ENCODE data around the gene CLIP2. TPM values are rescaled to one million over a fixed set of nuclear protein-coding genes. Genes with fewer than 3 reads are reported as not detected.
"Not testable (repeated sequence)": the region's sequence is repeated elsewhere in the genome, so short reads cannot be mapped to it uniquely, and the experiment has no call there.

The CLIP2 gene
- total RNA-seq, 6 experiments from 2014 or later = 27.9 to 37.5 (median 34.5) TPM

DNA sequence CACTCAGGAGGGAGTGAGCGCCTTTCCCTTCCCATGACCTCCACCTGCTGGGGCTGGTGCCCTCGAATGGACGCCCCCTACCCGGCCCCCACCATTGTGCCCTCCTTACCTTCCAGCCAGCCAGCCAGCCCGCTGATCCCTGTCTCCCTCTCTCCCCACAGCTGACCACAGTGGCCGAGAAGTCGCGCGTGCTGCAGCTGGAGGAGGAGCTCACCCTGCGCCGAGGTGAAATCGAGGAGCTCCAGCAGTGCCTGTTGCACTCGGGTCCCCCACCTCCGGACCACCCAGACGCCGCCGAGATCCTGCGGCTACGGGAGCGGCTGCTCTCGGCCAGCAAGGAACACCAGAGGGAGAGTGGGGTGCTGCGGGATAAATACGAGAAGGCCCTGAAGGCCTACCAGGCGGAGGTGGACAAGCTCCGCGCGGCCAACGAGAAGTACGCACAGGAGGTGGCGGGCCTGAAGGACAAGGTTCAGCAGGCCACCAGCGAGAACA lies 86.6 kb downstream of the CLIP2 start:
- no peaks in the 10 kb centered on the region; the same call in 1 of the 2 replicates for H3K27me3 Mint-ChIP-seq (ENCODE audit: insufficient read depth)
- TF ChIP-seq, protein P1, sequence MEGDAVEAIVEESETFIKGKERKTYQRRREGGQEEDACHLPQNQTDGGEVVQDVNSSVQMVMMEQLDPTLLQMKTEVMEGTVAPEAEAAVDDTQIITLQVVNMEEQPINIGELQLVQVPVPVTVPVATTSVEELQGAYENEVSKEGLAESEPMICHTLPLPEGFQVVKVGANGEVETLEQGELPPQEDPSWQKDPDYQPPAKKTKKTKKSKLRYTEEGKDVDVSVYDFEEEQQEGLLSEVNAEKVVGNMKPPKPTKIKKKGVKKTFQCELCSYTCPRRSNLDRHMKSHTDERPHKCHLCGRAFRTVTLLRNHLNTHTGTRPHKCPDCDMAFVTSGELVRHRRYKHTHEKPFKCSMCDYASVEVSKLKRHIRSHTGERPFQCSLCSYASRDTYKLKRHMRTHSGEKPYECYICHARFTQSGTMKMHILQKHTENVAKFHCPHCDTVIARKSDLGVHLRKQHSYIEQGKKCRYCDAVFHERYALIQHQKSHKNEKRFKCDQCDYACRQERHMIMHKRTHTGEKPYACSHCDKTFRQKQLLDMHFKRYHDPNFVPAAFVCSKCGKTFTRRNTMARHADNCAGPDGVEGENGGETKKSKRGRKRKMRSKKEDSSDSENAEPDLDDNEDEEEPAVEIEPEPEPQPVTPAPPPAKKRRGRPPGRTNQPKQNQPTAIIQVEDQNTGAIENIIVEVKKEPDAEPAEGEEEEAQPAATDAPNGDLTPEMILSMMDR (IDR thresholded peaks at IDR 0.05) = no peak
- no peaks in the 10 kb centered on the region for H3K4me1 Mint-ChIP-seq (ENCODE audit: low read depth)
- H3K4me3 Mint-ChIP-seq = no peak overlapping the region
- no peak overlapping the region for H3K27ac Mint-ChIP-seq
- H3K36me3 Mint-ChIP-seq (ENCODE audit: low read depth) = peaks cover 4% of the 10 kb centered on the region; the same call in 1 of the 2 replicates
- no peaks in the 10 kb centered on the region for H3K9me3 Mint-ChIP-seq
- DNase-seq = no peak

GRCh38 chr7:74376256-74377036 lies 87.2 kb downstream of the CLIP2 start:
- Mint-ChIP-seq H3K4me3 (no peak overlapping the region), H3K27me3 (ENCODE audit: insufficient read depth) (no peaks in the 10 kb centered on the region; the same call in 1 of the 2 replicates), H3K27ac (no peak overlapping the region), H3K9me3 (no peaks in the 10 kb centered on the region), H3K4me1 (ENCODE audit: low read depth) (no peaks in the 10 kb centered on the region), H3K36me3 (ENCODE audit: low read depth) (peaks cover 7% of the 10 kb centered on the region; the same call in 1 of the 2 replicates)
- no peak for DNase-seq
- TF ChIP-seq, protein P1 (IDR thresholded peaks at IDR 0.05) = no peak

- Mint-ChIP-seq H3K36me3 (ENCODE audit: low read depth) (peaks cover 18% of the 10 kb centered on the region; the same call in 1 of the 2 replicates), H3K27me3 (ENCODE audit: insufficient read depth) (no peaks in the 10 kb centered on the region; the same call in 1 of the 2 replicates), H3K9me3 (no peaks in the 10 kb centered on the region), H3K27ac (no peak overlapping the region), H3K4me3 (no peak overlapping the region), H3K4me1 (ENCODE audit: low read depth) (no peaks in the 10 kb centered on the region)
- TF ChIP-seq, protein P1 (IDR thresholded peaks at IDR 0.05) = no peak
- DNase-seq = no peak
These were observed 90.7 kb downstream of the CLIP2 start for GRCh38 chr7:74379938-74380337.

DNA sequence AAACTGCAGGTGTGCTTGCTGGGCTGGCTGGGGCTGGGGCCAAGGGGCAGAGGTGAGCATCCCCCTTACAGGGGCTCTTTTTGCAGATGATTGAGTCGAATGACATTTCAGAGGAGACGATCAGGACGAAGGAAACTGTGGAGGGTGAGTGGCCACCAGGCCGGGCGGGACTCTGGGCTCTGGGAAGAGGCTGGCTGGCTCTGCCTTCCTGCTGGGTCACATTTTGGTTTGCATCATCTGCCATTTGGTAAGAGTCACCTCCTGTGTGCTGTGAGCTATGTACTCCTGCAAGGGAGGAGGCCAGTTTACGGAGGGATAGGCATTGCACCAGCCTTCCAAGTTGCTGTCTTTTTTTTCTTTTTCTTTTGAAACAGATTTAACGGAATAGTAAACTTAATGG lies 91.5 kb downstream of the CLIP2 start:
- Mint-ChIP-seq H3K9me3 (no peaks in the 10 kb centered on the region), H3K36me3 (ENCODE audit: low read depth) (peaks cover 18% of the 10 kb centered on the region; the same call in 1 of the 2 replicates), H3K27me3 (ENCODE audit: insufficient read depth) (peaks cover 3% of the 10 kb centered on the region), H3K4me3 (no peak overlapping the region), H3K4me1 (ENCODE audit: low read depth) (no peaks in the 10 kb centered on the region), H3K27ac (no peak overlapping the region)
- TF ChIP-seq, protein P1 (IDR thresholded peaks at IDR 0.05) = no peak
- no peak for DNase-seq

DNA sequence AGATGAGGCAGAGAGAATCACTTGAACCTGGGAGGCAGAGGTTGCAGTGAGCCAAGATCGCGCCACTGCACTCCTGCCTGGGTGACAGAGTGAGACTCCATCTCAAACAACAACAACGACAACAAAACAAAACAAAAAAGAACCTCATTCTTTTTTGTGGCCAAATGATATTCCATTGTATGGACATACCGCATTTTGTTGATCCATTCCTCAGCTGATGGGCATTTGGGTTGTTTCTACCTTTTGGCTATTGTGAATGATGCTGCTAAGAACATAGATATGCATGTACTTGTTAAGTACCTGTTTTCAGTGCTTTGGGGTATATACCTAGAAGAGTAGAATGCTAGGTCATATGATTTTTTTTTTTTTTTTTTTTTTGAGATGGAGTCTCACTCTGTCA lies 94.9 kb downstream of the CLIP2 start:
- peaks cover 18% of the 10 kb centered on the region; the same call in 1 of the 2 replicates for H3K36me3 Mint-ChIP-seq (ENCODE audit: low read depth)
- not testable (repeated sequence) for H3K4me3 Mint-ChIP-seq; H3K4me1 Mint-ChIP-seq (ENCODE audit: low read depth); H3K9me3 Mint-ChIP-seq; H3K27ac Mint-ChIP-seq; DNase-seq; H3K27me3 Mint-ChIP-seq (ENCODE audit: insufficient read depth)

GRCh38 chr7:74384854-74385253 lies 95.6 kb downstream of the CLIP2 start:
- not testable (repeated sequence) for H3K4me3 Mint-ChIP-seq; H3K27me3 Mint-ChIP-seq (ENCODE audit: insufficient read depth); H3K27ac Mint-ChIP-seq; H3K9me3 Mint-ChIP-seq; DNase-seq; H3K4me1 Mint-ChIP-seq (ENCODE audit: low read depth)
- peaks cover 18% of the 10 kb centered on the region; the same call in 1 of the 2 replicates for H3K36me3 Mint-ChIP-seq (ENCODE audit: low read depth)
